Hematopoietic multipotent progenitor cell (in vitro differentiated cells): ENCODE data around the gene ZNF346. TPM values are rescaled to one million over a fixed set of nuclear protein-coding genes. Genes with fewer than 3 reads are reported as not detected.

ENCODE experiments used
- DNase-seq, 3 donors: peaks; one replicate each; pipeline ENCODE4 v3.0.0-alpha.2; 2011 to 2015; ENCODE audit warnings: low read depth in 2 of 3, low spot score in 2 of 3
- total RNA-seq: library from RNA; depleted of rRNA; stranded (reverse); fragments of >200 nt; gene quantifications from one replicate; pipeline ENCODE4 v1.2.3, GENCODE V29; 2012

ZNF346 gene
- total RNA-seq, 1 donor, result 27.2 TPM

DNA sequence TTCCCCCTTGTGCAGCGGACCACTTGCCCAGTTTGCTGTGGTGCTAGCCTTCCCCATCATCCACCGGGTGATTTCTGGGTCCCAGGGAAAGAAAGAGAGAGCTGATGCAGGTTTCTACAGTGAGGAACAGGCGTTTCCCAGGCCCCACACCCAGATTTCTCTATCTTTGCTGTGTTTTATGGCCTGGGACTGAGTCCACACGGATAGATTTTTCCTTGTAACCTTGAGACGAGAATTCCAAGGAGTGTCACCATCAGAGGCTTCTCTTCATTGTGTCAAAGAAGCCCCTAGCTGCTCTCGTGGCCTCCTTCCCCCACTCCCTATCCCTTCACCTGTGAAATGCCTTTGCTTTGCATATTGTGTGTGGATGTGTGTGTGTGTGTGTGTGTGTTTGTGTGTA, 43.0 kb downstream of the ZNF346 start:
- no peak for DNase-seq

- no peak for DNase-seq
Observed at GRCh38 chr5:177066224-177066623, 43.7 kb downstream of the ZNF346 start.

DNA sequence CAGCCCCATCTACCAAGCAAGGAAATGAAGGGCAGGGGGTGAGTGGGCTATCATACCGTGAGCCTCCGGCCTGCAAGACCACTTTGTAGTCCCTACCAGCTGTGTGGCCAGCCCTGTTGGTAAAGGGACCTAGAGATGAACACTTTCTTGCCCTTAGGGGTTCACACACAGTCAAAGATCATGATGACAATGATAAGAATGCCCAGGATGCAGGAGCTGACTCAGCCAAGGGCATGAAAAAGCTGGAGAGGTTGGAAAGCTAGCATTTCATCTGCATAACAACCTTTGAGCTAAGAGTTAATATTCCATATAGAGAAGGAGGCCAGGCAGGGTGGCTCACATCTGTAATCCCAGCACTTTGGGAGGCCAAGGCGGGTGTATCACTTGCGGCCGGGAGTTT, 45.0 kb downstream of the ZNF346 start:
- no peak for DNase-seq

- DNase-seq, result no peak
Observed at GRCh38 chr5:177070536-177071191, 48.2 kb downstream of the ZNF346 start.

- DNase-seq, result peak; percentile 45 to 88 (median 75)
Observed at GRCh38 chr5:177071666-177072385, 49.3 kb downstream of the ZNF346 start.

GRCh38 chr5:177077335-177077734, 54.8 kb downstream of the ZNF346 start:
- no peak for DNase-seq

DNA sequence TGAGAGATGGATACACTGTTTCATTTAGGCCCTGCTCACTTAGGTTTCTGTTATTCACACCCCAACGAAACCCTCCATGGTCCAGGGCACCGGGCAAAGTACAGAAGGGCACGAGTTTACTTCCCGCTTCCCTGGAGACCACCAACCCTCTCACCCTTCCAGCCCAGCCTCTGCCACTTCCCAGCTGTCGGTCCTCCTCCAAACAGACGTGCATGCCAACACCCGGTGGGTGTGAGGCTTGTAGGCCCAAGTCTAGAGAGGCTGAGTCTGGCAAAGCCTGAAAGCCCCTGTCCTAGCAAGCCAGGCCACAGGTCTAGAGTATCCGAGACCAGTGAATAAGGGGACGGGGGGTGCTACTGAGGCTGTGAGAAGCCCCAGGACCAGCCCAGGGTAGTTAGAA, 57.1 kb downstream of the ZNF346 start:
- DNase-seq, result no peak

DNA sequence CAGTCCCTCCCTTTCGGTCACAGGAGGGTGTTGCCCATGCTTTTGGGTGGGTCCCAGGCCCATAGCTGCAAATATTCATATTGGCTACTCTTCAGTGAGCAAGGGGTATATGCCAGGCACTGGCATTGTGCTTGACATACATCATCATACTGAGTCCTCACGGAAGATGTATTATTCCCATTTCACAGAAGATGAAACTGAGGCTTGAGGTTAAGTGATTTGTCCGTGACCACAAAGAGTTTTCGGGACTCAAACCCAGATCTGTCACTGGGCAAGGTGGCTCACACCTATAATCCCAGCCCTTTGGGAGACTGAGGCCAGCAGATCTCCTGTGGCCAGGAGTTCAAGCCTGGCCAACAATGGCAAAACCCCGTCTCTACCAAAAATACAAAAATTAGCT, 57.8 kb downstream of the ZNF346 start:
- no peak for DNase-seq

GRCh38 chr5:177081859-177082258, 59.4 kb downstream of the ZNF346 start:
- no peak for DNase-seq

GRCh38 chr5:177083357-177083756, 60.9 kb downstream of the ZNF346 start:
- DNase-seq, result no peak

DNA sequence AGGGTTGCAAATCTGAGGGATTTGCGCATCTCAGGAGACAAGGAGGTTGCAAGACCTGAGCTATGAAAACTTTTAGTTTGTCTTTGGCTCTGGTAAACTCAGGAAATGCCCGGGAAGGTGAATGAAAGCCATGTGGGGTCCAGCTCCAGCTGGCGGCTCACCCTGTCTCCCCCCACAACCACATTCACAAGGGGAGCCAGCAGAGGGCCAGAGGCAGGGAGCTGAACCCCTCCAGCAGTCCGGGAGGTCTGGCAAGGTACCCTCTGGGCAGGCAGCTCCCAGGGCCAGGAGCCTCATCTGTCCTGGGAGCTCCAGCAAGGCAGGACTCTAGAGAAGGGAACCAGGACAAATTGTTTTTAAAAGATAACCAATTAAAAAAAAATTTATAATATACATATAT, 61.7 kb downstream of the ZNF346 start:
- no peak for DNase-seq

DNA sequence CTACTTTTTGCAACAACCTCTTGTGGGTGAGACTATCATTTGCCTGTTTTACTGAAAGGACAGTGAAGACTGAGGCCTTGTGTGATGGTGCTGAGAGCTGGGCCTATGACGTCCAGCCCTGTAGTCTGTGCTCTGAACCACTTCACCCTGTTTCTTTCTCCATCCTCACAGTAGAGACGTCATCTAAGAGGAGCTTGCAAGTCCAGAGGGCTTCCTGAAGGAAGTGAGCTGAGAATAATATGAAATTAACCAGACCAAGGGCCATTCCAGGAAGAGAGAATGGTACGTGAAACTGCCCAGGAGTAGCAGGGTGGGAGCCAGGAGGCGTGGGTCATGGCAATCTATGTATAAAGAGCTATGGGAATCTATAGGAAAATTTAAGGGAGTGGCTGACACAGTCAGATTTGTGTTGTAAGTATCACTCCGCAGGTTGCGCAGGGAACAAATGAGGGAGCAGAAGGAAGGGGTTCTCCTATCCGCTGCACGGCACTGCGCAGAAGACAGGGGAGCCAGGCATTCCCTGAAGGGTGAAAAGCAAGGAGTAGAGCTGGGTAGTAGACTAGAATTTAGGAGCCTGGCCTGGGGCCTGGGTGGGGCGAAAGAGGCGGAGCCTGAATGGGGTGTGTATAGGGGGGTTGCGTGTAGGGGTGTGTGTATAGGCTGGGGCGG, 63.6 kb downstream of the ZNF346 start:
- DNase-seq, result peak in 1 of 3 donors; percentile 10

- peak; percentile 58 to 77 (median 69) for DNase-seq
Observed at GRCh38 chr5:177086654-177087397, 64.3 kb downstream of the ZNF346 start, which contains the start of gene FGFR4. Gene FGFR4 (plus strand): TSS chr5:177086915. CDS start chr5:177089603, 2,688 bp downstream.

- DNase-seq, result no peak
Observed at GRCh38 chr5:177087398-177088005, 65.0 kb downstream of the ZNF346 start.

- DNase-seq, result no peak
Observed at GRCh38 chr5:177089127-177089526, 66.6 kb downstream of the ZNF346 start.

GRCh38 chr5:177089825-177090641, 67.5 kb downstream of the ZNF346 start:
- DNase-seq, result no peak

DNA sequence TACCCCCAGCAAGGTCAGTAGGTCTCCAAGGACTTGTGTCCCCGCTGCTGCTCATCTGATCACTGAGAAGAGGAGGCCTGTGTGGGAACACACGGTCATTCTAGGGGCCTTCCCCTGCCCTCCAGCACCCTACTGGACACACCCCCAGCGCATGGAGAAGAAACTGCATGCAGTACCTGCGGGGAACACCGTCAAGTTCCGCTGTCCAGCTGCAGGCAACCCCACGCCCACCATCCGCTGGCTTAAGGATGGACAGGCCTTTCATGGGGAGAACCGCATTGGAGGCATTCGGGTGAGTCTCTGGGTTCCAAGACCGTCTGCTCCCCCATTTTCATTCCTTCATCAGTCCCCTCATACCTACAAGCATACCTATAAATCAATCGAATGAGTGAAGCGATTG, 68.3 kb downstream of the ZNF346 start:
- no peak for DNase-seq

DNA sequence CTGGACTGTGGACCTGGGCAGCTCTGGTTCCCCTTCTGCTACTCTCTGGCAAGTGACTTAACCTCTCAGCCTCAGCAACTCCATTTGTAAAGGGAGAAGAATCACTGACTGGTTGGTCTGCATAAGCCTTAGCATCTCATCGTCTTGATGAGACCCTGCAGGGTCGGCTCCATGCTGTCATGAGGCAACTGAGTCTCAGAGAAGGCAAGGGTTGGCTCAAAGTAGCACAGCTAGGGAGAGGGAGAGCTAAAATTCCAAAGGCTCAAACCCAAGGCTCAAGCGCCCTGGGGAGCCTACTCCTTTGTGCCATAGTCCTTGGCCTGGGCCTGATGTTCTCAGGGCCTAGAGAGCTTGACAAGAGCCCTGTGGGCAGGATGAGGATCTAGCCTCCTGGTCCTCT, 68.7 kb downstream of the ZNF346 start:
- DNase-seq, result no peak

DNA sequence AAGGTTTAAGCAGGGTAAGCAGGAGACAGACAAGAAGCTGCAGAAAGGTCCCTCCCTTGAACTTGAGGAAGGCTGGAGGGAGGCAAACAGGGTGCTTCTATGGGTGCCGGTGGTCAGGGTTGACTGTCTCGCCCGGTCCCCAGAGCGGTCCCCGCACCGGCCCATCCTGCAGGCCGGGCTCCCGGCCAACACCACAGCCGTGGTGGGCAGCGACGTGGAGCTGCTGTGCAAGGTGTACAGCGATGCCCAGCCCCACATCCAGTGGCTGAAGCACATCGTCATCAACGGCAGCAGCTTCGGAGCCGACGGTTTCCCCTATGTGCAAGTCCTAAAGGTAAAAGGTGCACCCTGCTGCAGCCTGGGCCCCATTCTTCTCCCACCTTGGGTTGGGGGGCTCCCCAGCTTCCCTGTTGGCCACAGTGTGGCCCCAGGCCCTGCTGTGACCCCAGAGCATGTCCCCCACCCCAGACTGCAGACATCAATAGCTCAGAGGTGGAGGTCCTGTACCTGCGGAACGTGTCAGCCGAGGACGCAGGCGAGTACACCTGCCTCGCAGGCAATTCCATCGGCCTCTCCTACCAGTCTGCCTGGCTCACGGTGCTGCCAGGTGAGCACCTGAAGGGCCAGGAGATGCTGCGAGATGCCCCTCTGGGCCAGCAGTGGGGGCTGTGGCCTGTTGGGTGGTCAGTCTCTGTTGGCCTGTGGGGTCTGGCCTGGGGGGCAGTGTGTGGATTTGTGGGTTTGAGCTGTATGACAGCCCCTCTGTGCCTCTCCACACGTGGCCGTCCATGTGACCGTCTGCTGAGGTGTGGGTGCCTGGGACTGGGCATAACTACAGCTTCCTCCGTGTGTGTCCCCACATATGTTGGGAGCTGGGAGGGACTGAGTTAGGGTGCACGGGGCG, 69.9 kb downstream of the ZNF346 start:
- DNase-seq, result no peak
